Cortex of kidney (tissue), 1 donor: ENCODE measurements around the gene SLC16A4.

ENCODE experiments used
- DNase-seq: peaks from one replicate; lab custom pipeline; 2025; lab: John Stamatoyannopoulos, UW

SLC16A4 gene

DNA sequence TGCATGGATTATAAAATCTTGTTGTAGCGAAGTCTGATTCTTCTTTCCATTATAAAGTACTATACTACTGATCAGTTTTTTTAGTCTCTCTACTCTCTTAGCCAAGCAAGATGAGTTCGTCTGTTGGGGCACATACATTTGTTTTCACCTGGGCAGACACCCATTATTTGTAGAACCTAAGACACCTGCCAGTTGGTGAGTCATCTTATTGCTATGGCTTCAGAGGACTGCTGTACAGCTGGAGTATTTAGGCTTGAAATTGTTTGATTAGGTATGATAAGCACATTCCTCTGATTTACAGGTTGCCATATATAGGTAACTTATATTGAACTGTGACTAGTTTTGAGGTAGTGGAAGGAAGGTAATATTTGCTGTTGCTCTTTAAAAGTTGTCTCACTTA lies 34.4 kb downstream of the SLC16A4 start:
- DNase-seq: no peak

DNA sequence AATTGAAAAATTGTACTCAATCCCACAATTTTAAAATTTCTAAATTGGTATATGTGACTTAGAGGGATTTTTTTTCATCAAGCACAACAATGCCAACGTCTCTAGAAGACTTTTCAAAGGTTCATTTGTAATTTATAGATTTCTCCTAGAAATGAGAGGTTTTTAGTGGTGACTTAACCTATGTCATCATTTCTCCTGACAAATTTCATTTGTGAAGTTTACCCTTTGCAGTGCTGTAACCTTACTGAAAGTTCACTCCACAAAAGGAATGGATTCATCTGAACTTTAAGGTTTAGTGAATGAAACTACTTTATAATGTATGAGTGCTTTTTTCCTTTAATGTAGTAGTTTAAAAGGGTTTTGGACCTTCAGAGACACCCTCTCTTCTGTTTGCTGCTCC lies 35.5 kb downstream of the SLC16A4 start:
- DNase-seq: no peak

DNA sequence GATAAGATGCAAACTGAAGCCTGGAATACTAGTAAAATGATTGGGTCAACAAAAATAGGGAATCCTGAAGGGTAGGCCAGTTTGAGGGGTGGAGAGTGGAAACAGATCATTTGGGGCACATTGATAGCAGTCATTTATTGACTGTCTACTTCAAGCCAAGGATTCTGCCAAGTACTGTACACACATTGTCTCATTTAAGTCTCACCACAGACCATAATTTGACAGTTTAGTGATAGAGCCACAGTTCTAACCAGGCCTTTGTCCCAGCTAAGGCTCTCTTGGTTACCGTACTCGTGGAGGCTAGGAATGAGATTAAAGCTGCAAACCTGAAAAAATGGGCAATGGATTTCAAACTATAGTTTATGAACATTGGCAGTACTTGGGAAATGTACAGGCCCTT lies 40.5 kb downstream of the SLC16A4 start:
- DNase-seq: no peak

DNA sequence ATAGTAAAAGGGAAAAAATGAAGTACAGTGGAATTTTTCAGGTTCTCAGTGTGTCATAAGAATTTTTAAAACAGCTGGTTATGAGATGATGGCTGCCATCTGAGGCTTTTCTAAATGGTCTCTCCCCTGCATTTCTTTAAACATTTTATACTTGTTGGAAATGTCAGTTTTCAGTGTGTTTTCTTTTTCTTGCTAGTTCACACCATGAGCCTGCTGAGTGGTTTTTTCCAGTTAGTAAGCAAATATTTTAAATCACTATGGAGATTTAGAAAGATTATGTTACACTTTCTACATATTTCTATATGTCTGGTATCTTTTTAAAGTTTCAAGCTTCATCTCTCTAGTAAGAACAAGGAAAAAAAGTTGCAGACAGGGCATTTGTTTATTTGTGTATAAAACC lies 42.1 kb downstream of the SLC16A4 start:
- no peak for DNase-seq

DNA sequence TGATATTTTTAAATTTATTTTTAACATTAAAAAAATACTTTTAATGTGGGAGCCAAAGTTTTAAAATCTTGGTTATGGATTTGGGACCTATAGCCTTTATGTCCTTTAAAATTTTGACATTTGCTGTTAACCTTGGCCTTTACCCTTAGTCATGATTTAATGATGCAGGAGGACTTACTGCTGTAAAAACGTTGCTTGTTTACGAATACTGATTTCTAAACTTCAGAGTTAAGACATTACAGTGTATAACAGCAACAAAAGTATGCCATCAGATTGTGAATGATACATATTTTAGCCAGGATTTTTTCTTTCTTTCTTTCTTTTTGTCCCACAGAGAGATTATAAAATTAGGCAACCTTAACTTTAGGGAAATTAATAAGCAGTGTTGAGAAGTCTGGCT lies 42.8 kb downstream of the SLC16A4 start:
- DNase-seq: no peak

DNA sequence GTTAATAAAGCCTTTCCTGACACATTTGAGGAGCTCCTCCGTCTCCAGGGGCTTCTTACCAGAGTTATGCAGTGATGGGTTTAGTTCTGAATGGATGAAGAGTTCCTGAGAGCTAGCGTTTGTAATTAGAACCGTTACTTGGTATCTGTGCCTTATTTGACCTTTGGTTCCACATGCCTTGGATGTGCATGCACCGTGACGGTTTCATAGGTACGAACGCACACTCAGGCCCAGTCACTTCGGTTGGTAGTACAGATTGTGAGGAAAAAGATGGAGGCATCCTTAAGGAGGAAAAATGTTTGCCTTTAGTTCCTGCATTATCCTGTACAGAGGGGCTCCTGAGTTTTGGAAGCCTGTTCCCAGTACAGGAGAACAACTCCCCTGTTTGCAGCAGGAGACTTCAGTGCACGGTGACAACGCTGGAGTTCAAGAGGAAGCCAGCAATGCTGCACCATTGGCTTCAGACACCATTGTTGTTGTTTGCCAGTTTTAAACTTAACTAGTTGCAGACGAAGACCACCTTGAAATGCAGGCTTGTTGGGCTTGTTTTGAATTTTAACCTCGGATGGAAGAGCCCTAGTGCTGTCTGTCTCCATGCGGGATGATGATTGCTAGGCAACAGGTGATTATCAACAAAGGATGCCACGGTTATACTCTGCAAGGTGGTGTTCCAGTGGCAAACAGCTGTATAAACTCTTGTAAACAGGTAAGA lies 43.5 kb downstream of the SLC16A4 start:
- no peak for DNase-seq

DNA sequence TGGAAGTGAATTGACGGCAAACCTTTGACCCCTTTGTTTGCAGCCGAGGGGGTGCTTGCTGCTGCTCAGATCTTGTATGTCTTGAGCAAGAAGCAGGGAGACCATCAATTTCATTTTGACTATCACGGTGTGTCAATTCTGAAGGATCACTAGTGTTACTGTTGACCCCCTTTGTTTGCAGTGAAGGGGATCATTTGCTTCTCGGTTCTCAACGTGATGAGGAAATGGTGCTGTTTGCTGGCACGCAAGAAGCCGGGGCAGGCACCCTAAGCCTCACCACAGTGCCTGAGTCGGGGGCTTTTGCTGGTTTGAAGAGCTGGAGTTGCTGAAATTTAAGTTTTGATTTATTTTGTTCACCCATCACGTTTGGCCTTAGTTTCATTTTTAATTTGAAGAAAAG lies 44.1 kb downstream of the SLC16A4 start:
- DNase-seq: no peak

DNA sequence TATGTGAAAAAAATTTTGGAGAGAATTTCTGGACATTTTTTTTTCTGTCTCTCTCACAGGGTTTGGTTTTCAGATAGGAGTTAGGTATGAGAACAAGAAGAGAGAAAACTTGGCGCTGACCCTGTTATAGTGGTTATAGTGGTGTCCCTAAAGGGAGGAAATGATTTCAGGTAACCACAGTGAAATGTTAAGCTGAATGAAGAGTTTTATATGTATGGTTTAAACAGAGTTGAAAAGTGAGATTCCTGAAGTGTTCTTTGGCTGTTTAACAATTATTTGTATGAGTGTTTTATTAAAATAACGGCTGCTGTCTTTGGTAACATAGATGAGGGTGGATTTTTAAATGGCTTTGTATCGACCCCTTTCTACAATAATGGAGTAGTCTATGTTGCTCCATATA lies 45.3 kb downstream of the SLC16A4 start:
- no peak for DNase-seq

DNA sequence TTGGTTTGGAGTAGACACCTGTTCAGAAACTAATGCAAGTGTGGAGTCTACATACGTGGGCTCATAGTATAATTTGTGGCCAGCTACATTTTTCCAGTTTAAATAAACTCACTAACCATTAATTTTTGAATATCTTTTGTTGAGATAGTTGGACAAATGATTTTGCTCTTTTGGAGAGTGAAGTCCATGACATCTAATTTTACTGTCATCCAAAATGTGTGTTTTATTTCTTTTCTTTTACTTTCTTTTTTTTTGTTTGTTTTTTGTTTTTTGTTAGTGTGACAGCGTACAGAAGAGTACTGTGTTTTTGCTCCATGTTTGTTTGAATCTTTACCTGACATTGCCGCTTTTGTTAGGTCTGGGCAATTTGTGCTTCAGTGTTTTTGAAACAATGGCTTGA lies 46.7 kb downstream of the SLC16A4 start:
- DNase-seq: no peak

DNA sequence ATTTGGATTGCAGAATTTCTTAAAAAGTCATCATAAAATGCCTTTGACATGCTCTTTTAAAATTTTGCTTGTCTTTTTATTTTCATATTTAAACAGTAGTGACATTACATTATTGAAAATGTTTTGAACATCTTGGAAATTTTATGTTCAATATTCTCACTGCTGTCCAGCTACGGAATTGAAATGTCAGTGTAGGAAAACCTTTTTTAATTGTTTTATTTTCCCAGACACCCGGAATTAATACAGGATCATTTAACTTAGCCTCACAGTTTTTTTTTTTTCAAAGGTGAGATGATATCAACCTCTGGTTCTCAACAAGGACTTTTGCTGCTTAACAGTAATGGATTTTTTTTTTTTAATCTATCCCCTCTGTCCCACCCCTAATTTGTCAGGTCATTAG lies 47.6 kb downstream of the SLC16A4 start:
- no peak for DNase-seq

DNA sequence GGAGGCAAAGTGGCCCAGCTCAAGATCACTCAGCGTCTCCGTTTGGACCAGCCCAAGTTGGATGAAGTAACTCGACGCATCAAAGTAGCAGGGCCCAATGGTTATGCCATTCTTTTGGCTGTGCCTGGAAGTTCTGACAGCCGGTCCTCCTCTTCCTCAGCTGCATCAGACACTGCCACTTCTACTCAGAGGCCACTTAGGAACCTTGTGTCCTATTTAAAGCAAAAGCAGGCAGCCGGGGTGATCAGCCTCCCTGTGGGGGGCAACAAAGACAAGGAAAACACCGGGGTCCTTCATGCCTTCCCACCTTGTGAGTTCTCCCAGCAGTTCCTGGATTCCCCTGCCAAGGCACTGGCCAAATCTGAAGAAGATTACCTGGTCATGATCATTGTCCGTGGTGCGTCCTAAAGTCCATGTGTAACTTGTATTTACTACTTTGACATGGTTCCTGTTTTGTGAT lies 48.9 kb downstream of the SLC16A4 start:
- no peak for DNase-seq

DNA sequence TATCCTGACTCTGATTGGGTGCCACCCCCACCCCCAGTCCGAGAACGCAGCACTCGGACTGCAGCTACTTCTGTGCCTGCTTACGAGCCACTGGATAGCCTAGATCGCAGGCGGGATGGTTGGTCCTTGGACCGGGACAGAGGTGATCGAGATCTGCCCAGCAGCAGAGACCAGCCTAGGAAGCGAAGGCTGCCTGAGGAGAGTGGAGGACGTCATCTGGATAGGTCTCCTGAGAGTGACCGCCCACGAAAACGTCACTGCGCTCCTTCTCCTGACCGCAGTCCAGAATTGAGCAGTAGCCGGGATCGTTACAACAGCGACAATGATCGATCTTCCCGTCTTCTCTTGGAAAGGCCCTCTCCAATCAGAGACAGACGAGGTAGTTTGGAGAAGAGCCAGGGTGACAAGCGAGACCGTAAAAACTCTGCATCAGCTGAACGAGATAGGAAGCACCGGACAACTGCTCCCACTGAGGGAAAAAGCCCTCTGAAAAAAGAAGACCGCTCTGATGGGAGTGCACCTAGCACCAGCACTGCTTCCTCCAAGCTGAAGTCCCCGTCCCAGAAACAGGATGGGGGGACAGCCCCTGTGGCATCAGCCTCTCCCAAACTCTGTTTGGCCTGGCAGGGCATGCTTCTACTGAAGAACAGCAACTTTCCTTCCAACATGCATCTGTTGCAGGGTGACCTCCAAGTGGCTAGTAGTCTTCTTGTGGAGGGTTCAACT lies 49.5 kb downstream of the SLC16A4 start:
- no peak for DNase-seq

DNA sequence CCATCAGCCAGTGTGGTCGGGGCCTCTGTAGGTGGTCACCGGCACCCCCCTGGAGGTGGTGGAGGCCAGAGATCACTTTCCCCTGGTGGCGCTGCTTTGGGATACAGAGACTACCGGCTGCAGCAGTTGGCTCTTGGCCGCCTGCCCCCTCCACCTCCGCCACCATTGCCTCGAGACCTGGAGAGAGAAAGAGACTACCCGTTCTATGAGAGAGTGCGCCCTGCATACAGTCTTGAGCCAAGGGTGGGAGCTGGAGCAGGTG lies 50.7 kb downstream of the SLC16A4 start:
- DNase-seq: no peak

DNA sequence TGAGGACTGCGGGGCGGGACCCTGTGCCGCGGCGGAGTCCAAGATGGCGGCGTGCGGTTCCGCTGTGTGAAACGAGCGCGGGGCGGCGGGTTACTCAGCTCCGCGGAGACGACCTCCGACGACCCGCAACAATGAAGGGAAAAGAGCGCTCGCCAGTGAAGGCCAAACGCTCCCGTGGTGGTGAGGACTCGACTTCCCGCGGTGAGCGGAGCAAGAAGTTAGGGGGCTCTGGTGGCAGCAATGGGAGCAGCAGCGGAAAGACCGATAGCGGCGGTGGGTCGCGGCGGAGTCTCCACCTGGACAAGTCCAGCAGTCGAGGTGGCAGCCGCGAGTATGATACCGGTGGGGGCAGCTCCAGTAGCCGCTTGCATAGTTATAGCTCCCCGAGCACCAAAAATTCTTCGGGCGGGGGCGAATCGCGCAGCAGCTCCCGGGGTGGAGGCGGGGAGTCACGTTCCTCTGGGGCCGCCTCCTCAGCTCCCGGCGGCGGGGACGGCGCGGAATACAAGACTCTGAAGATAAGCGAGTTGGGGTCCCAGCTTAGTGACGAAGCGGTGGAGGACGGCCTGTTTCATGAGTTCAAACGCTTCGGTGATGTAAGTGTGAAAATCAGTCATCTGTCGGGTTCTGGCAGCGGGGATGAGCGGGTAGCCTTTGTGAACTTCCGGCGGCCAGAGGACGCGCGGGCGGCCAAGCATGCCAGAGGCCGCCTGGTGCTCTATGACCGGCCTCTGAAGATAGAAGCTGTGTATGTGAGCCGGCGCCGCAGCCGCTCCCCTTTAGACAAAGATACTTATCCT lies 51.2 kb downstream of the SLC16A4 start:
- DNase-seq: no peak

DNA sequence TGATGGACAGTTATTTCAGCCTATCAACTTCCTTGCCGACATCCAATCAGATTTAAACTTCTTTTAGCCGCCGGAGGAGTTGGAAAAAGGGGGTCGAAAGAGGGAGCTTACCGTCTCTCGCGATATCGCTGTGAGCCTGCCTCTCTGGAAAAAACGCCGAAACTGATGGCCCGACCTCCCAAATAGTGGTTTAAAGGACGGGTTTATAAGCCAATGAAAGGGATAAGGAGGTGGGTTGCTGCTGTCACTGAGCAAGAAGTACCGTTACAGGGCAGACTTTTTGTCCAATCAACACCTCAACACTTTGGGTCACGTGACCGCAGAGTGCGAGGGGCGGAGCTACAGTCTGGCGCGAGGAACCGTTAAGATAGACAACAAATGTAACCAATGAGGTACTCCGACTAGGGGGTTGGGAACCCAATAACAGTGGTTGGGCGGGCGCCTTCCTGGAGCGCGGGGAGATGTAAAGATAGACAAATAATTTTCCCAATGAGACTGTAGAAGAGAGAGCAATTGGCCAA lies 51.9 kb downstream of the SLC16A4 start, which contains the start of gene RBM15:
TSS of gene RBM15 (plus strand) at position 492 of the 521 bp plus-strand sequence. CDS start at position 521, 29 bp downstream.
- no peak for DNase-seq

DNA sequence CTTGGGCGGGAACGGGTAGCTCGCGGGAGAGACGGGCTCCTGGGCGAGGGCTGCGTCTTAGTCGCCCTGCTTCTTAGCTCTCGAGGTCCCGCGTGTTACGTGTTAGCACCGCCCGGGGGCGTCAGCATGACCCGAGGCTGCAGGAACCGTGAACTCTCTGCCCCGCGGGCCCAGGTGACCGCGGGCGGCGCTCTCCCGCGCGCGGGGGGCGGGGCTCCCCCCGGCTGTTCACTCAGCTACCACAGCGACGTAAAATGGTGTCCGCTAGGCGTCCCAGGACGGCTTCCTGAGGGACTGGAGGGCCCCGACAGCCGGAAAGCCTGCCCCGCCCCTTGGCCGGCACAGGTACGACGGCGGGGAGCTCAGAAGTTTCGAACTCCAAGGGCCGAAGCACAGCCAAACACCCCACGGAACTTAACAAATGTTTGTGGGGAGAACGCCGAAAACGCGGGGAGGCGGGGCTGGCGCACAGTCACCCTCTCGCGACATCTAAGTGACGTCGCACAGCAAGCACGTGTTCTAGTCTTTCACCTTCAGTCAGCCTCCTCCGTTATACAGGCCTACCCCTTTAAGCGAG lies 52.4 kb downstream of the SLC16A4 start:
- peak; percentile 66 for DNase-seq

DNA sequence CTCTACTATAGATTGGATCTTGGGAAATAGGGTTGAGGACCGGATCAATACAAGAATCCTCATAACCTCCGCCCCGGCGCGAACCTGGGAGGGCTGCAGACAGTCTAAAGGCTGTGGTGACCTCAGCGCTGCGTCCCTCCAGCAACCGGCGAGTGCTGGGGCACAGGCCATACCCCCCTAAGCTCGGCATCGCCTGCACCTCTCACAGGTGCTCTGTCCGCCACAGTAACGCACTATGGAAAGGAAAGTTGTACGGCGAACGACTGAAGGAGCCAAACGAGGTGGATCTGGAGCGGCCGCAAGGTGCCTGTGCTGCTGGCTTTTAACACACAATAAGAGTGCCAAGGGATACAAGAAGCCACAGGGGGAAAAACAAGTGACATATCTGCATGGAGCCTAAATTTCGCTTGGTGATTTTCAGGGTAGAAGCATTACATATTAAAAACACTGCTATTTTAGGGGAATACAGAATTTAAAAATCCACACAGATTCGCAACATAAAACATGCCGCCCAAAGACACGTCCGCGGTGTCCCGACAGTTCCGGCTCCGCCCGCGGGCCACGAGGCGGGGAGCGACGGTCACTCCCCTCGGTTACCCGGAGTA lies 53.0 kb downstream of the SLC16A4 start:
- DNase-seq: no peak

DNA sequence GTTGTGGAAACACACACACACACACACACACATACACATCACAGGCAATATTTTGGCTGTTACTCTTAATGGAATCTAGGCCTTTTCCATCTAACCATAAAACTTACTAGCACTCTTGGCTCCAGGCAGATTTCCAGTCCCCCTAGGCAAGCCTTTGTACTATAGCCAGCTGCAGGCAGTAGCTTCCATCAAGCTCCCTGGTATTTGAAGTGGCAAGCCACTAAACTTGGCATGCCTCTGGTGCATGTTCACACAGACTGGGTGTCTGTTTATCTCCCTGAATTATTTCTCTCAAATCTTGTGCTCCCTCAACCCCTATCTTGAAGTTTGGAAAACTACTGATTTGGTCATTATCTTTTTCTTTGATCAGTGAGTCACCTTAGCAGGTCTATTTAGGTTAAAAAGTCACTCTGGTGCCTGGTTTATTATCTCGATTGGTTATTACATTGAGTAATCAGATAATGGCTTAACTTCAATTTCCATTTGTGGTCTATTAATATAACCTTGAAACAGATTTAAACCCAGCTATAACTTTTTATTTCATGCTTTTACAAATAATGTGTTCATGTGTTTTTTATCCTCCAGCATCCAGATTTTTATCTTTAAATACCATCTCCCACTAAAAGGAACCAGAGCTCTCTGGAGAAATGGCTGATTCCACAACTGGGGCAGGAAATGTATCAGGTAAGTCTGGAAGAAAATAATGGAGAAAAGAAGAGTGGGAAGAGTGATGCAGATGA lies 54.4 kb downstream of the SLC16A4 start:
- no peak for DNase-seq

DNA sequence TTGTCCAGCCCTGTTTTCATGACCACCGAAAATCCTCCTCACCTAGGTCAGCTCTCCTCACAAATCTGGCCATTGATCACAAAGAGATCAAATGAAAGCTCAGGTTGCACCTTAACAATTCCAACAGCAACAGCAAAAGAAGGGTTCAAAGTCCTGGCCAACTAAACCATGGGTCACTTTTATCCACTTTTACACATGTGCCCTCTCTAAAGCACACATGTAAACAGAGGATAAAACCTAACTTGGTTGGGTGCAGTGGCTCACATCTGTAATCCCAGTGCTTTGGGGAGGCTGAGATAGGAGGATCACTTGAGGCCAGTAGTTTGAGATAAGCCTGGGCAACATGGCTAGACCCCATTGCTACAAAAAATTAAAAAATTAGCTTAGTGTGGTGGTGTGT lies 55.6 kb downstream of the SLC16A4 start:
- no peak for DNase-seq

DNA sequence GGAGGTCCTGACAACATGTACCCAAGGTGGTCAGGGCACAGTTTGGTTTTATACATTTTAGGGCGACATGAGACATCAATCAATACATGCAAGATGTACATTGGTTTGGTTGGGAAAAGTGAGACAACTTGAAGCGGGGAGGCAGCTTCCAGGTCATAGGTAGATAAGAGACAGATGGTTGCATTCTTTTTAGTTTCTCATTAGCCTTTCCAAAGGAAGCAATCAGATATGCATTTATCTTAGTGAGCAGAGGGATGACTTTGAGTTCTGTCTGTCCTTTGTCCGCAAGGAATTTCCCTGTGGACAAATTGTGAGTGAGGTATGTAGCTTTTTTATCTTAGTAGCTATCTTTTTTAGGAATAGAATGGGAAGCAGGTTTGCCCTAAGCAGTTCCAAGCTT lies 62.1 kb downstream of the SLC16A4 start:
- no peak for DNase-seq

DNA sequence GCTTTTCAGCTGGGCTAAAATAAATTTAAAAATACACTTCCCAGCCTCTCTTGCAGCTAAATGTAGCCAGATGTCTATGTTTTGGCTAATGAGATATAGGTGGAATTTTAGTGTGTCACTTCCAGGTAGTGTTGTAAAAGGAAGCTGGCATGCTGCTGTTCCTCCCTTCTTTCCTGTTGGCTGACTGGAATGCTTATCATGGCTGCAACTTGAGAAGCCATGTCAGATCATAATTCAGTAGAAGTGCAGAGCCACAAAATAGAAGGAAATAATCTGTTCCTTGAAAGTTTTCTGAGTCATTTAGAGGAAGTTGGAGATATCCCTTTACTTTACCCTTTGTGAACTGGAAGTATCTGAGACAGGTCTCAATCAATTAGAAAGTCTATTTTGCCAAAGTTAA lies 62.6 kb downstream of the SLC16A4 start:
- no peak for DNase-seq
